A549 (cell line): Measurements from ENCODE around the gene OR4D2. TPM values are rescaled to one million over a fixed set of nuclear protein-coding genes. Genes with fewer than 3 reads are reported as not detected.
A peak's percentile ranks its signal among the peaks of the same experiment; 100 is the strongest.

Experiments
- ATAC-seq, 2 experiments: fragments of 200-7000 bp in 1 of 2; fragments of >200 bp in 1 of 2; cut with Nextera tagmentation in 1 of 2; cut with Tn5 transposase in 1 of 2; 3 replicates each; pipeline versions ENCODE4 v1.8.0 to v1.9.1; 2018 to 2020; ENCODE audit warnings: mild to moderate bottlenecking in 1 of 2, moderate library complexity in 1 of 2
- CTCF ChIA-PET: fragments of 300-600 bp; sonication (Branson Sonifier 250); formaldehyde crosslinking; extraction: SDS; loops from one replicate; lab custom pipeline; 2021; ENCODE audit warnings: antibody characterized with exemption, inconsistent platforms; lab: Yijun Ruan, JAX
- POLR2A ChIA-PET: fragments of 350-600 bp; formaldehyde crosslinking; extraction: SDS; loops from one replicate; lab custom pipeline; 2021; ENCODE audit warnings: antibody characterized with exemption, inconsistent platforms; lab: Yijun Ruan, JAX
- DNase-seq, 2 experiments: peaks; one replicate each; pipeline versions ENCODE4 v3.0.0 to v3.0.0-alpha.2; 2011 to 2016; ENCODE audit warnings: low read depth in 1 of 2, low spot score in 1 of 2
- FAIRE-seq: peaks from 2 replicates; lab custom pipeline; 2011; peaks lifted over from hg19 to GRCh38; lab: Jason Lieb, UNC
- H3K27ac ChIP-seq, 2 experiments: fragments of >200 bp; sonication (Bioruptor Twin); formaldehyde crosslinking; 3 replicates each; pipeline ENCODE4 v1.5.1; 2016 to 2017
- H3K4me1 ChIP-seq: fragments of >200 bp; sonication (Bioruptor Twin); formaldehyde crosslinking; 3 replicates; pipeline ENCODE4 v1.6.1; 2016
- H3K4me2 ChIP-seq: fragments of >200 bp; sonication (Bioruptor Twin); formaldehyde crosslinking; 3 replicates; pipeline ENCODE4 v1.6.1; 2016
- H3K4me3 ChIP-seq: fragments of >200 bp; sonication (Bioruptor Twin); formaldehyde crosslinking; 3 replicates; pipeline ENCODE4 v1.5.1; 2016
- H3K9me3 ChIP-seq: fragments of >200 bp; sonication (Bioruptor Twin); formaldehyde crosslinking; 3 replicates; pipeline ENCODE4 v1.6.1; 2016
- BCL3 ChIP-seq: fragments of >200 bp; sonication (Bioruptor Twin); formaldehyde crosslinking; IDR thresholded peaks from 3 replicates; pipeline ENCODE4 v1.6.1; 2016
- BHLHE40 ChIP-seq: IDR thresholded peaks from 2 replicates; pipeline ENCODE4 v1.6.1; 2012; ENCODE audit warnings: low read depth, low read length, inconsistent platforms
- CBX8 ChIP-seq: fragments of 200-600 bp; sonication (generic); IDR thresholded peaks from 2 replicates; pipeline ENCODE4 v1.6.1; 2016
- CEBPB ChIP-seq, 2 experiments: fragments of >200 bp in 1 of 2; sonication (Bioruptor Twin) in 1 of 2; formaldehyde crosslinking in 1 of 2; IDR thresholded peaks; 2 replicates each; pipeline ENCODE4 v1.6.1; 2012 to 2016
- CTCF ChIP-seq: fragments of >200 bp; sonication (Bioruptor Twin); formaldehyde crosslinking; IDR thresholded peaks from 3 replicates; pipeline ENCODE4 v1.5.1; 2016
- E2F6 ChIP-seq: IDR thresholded peaks from 2 replicates; pipeline ENCODE4 v1.6.1; 2012; ENCODE audit warnings: low read depth, borderline replicate concordance
- EHF ChIP-seq: fragments of 250-450 bp; sonication (Bioruptor Pico); IDR thresholded peaks from 2 replicates; pipeline ENCODE4 v1.5.0; 2020; ENCODE audit warnings: mild to moderate bottlenecking
- ELK1 ChIP-seq: fragments of 150-350 bp; IDR thresholded peaks from 2 replicates; pipeline ENCODE4 v1.6.1; 2014; ENCODE audit warnings: low read depth, mild to moderate bottlenecking, low read length
- ESRRA ChIP-seq: fragments of 150-350 bp; IDR thresholded peaks from 2 replicates; pipeline ENCODE4 v1.6.1; 2014; ENCODE audit warnings: mild to moderate bottlenecking, low read length, borderline replicate concordance
- FOSB ChIP-seq: fragments of 250-450 bp; sonication (Bioruptor Pico); IDR thresholded peaks from 2 replicates; pipeline ENCODE4 v1.5.0; 2020; ENCODE audit warnings: mild to moderate bottlenecking, moderate library complexity
- FOSL2 ChIP-seq, 2 experiments: fragments of 450-650 bp in 1 of 2; fragments of >200 bp in 1 of 2; sonication (Bioruptor Twin) in 1 of 2; formaldehyde crosslinking; IDR thresholded peaks; 2 replicates each; pipeline versions ENCODE4 v1.5.0 to v1.6.1; 2016 to 2020; ENCODE audit warnings: mild to moderate bottlenecking in 1 of 2, moderate library complexity in 1 of 2
- HDAC2 ChIP-seq: fragments of 200-600 bp; sonication (generic); IDR thresholded peaks from 2 replicates; pipeline ENCODE4 v1.6.1; 2016
- HEYL ChIP-seq: fragments of 250-450 bp; sonication (Bioruptor Pico); IDR thresholded peaks from 2 replicates; pipeline ENCODE4 v1.8.0; 2021; ENCODE audit warnings: mild to moderate bottlenecking, moderate library complexity
- HOXB13 ChIP-seq: fragments of 250-450 bp; sonication (Bioruptor Pico); IDR thresholded peaks from 2 replicates; pipeline ENCODE4 v1.5.0; 2020; ENCODE audit warnings: low read depth, mild to moderate bottlenecking, moderate library complexity
- JUN ChIP-seq, 2 experiments: fragments of >200 bp; sonication (Bioruptor Twin); formaldehyde crosslinking; IDR thresholded peaks; 2 replicates in 1 of 2; 3 replicates in 1 of 2; pipeline ENCODE4 v1.6.1; 2016 to 2017
- JUNB ChIP-seq: fragments of >200 bp; sonication (Bioruptor Twin); formaldehyde crosslinking; IDR thresholded peaks from 2 replicates; pipeline ENCODE4 v1.6.1; 2016
- KDM5A ChIP-seq: fragments of 200-600 bp; sonication (generic); IDR thresholded peaks from 2 replicates; pipeline ENCODE4 v1.6.1; 2016; ENCODE audit warnings: antibody characterized with exemption, mild to moderate bottlenecking
- MAFK ChIP-seq: fragments of 450-650 bp; IDR thresholded peaks from 2 replicates; pipeline ENCODE4 v1.6.1; 2014; ENCODE audit not compliant: partially characterized antibody
- NFE2L2 ChIP-seq: fragments of 150-350 bp; conservative IDR thresholded peaks from 2 replicates; pipeline ENCODE4 v1.6.1; 2014; ENCODE audit warnings: low read length
- PBX3 ChIP-seq: IDR thresholded peaks from 2 replicates; pipeline ENCODE4 v1.6.1; 2012
- POLR2A ChIP-seq: IDR thresholded peaks from 2 replicates; pipeline ENCODE4 v1.6.1; 2012; ENCODE audit warnings: mild to moderate bottlenecking, low read length
- RARB ChIP-seq: fragments of 250-450 bp; sonication (Bioruptor Pico); IDR thresholded peaks from 2 replicates; pipeline ENCODE4 v1.8.0; 2021; ENCODE audit warnings: mild to moderate bottlenecking, moderate library complexity
- RFX5 ChIP-seq: fragments of 450-650 bp; IDR thresholded peaks from 2 replicates; pipeline ENCODE4 v1.7.1; 2014; ENCODE audit warnings: antibody characterized with exemption, mild to moderate bottlenecking, moderate library complexity
- USF2 ChIP-seq: fragments of 450-650 bp; IDR thresholded peaks from 2 replicates; pipeline ENCODE4 v1.6.1; 2014; ENCODE audit warnings: antibody characterized with exemption
- ZC3H11A ChIP-seq: fragments of 450-650 bp; IDR thresholded peaks from 2 replicates; pipeline ENCODE4 v1.6.1; 2014; ENCODE audit warnings: antibody characterized with exemption, mild to moderate bottlenecking
- ZFP36 ChIP-seq: fragments of 450-650 bp; IDR thresholded peaks from 2 replicates; pipeline ENCODE4 v1.6.1; 2014; ENCODE audit warnings: borderline replicate concordance; ENCODE audit not compliant: partially characterized antibody
- ZNF302 ChIP-seq: fragments of 250-450 bp; sonication (Bioruptor Pico); IDR thresholded peaks from 2 replicates; pipeline ENCODE4 v1.9.0; 2021; ENCODE audit warnings: inconsistent platforms, mild to moderate bottlenecking, moderate library complexity
- ZSCAN20 ChIP-seq: fragments of 250-450 bp; sonication (Bioruptor Pico); IDR thresholded peaks from 2 replicates; pipeline ENCODE4 v1.8.0; 2022; ENCODE audit warnings: mild to moderate bottlenecking, moderate library complexity
- WGBS: methylation state at CpG from one replicate; pipeline ENCODE4 v1.1.6; 2017; ENCODE audit errors: missing lambda C conversion rate; 5-methylcytosine and 5-hydroxymethylcytosine counted together
- polyA plus RNA-seq, 4 experiments: library from polyadenylated mRNA; depleted of rRNA in 3 of 4; stranded (reverse); fragments of >200 nt; fragmentation: RNase III in 1 of 4; extraction: RNeasy Plus Mini Kit Qiagen cat#74134 plus additional on column Dnase treatment in 1 of 4; gene quantifications; 2 replicates in 3 of 4; 3 replicates in 1 of 4; pipeline ENCODE4 v1.2.3, GENCODE V29; 2011 to 2017

OR4D2 gene
- polyA plus RNA-seq, 2 of the 4 experiments (the other 2 are of a cell fraction): not detected

- H3K4me3 ChIP-seq: no peak overlapping the region
- ChIA-PET POLR2A (no interaction called here), CTCF (no interaction called here)
- no peak overlapping the region for H3K4me2 ChIP-seq
- peaks cover 35% of the 10 kb centered on the region for H3K9me3 ChIP-seq
- ATAC-seq (no peak), DNase-seq (no peak), FAIRE-seq (no peak)
- TF ChIP-seq FOSL2 (IDR thresholded peaks at IDR 0.05) (no peak), FOSL2 (CRISPR knock-in tag; IDR thresholded peaks at IDR 0.05) (peak; percentile 41; the same call in 1 of the 2 replicates), BHLHE40 (no peak)
- H3K27ac ChIP-seq: no peak overlapping the region
- no peaks in the 10 kb centered on the region for H3K4me1 ChIP-seq
- 2% methylated on average over 1 of the region's 1 CpG for WGBS
Observed at GRCh38 chr17:58144801-58145200, 22.0 kb upstream of the OR4D2 start.

GRCh38 chr17:58147930-58148434, 18.8 kb upstream of the OR4D2 start, which contains the start of gene OR4D1:
TSS of gene OR4D1 (plus strand) at chr17:58148384. CDS start at chr17:58155154, 6,770 bp downstream.
- ChIA-PET CTCF (interaction anchor here (1.4 kb wide), 1 partner anchor 25 kb away, joined by 4 read pairs; no protein-coding TSS in a partner anchor), POLR2A (no interaction called here)
- Histone ChIP-seq H3K4me3 (no peak within 1 kb of the TSS), H3K9me3 (peaks cover 35% of the 10 kb centered on the region), H3K4me2 (no peak within 1 kb of the TSS), H3K27ac (no peak within 1 kb of the TSS), H3K4me1 (no peaks in the 10 kb centered on the region)
- TF ChIP-seq ZNF302 (CRISPR knock-in tag) (no peak), JUN (IDR thresholded peaks at IDR 0.05) (no peak), E2F6 (no peak), POLR2A (no peak), KDM5A (no peak), ZFP36 (no peak), ZC3H11A (no peak), MAFK (no peak), FOSB (CRISPR knock-in tag) (no peak), EHF (CRISPR knock-in tag) (no peak), ZSCAN20 (CRISPR knock-in tag) (no peak), HDAC2 (no peak), CBX8 (no peak), RFX5 (no peak), PBX3 (no peak), ESRRA (no peak), NFE2L2 (no peak), CEBPB (IDR thresholded peaks at IDR 0.05) (no peak), HOXB13 (CRISPR knock-in tag) (no peak), ELK1 (no peak)
- ATAC-seq (peak in 1 of 2 experiments; percentile 60; a peak in 2 of 6 replicates), FAIRE-seq (no peak), DNase-seq (no peak)
- WGBS: 0% methylated on average over 1 of the region's 1 CpG

- no peak for DNase-seq
- ATAC-seq: 0 out of 6 replicates have a peak, but pooled peaks of 1 of the 2 experiments have one; percentile 42
- H3K4me3 ChIP-seq: no peak overlapping the region
- H3K4me1 ChIP-seq: no peaks in the 10 kb centered on the region
- no peak overlapping the region for H3K27ac ChIP-seq
- POLR2A ChIA-PET: no interaction called here
- H3K4me2 ChIP-seq: no peak overlapping the region
- no peak for FAIRE-seq
- CTCF ChIA-PET: interaction anchor here (1.4 kb wide), 1 partner anchor 24 kb away, joined by 4 read pairs; no protein-coding TSS in a partner anchor
- peaks cover 31% of the 10 kb centered on the region for H3K9me3 ChIP-seq
- WGBS: 17% methylated on average over 3 of the region's 3 CpGs
- TF ChIP-seq CTCF (no peak), FOSL2 (IDR thresholded peaks at IDR 0.05) (no peak), FOSL2 (CRISPR knock-in tag; IDR thresholded peaks at IDR 0.05) (no peak), ZSCAN20 (CRISPR knock-in tag) (no peak), USF2 (no peak), HEYL (CRISPR knock-in tag) (no peak), BCL3 (no peak), PBX3 (no peak), JUNB (no peak), NFE2L2 (no peak), RARB (CRISPR knock-in tag) (no peak)
Observed at GRCh38 chr17:58148609-58149008, 18.2 kb upstream of the OR4D2 start.
